Activated CD8-positive, alpha-beta T cell treated with anti-CD3 and anti-CD28 coated beads for 36 hours (primary cell): ENCODE measurements around the gene SDHB. TPM values are rescaled to one million over a fixed set of nuclear protein-coding genes. Genes with fewer than 3 reads are reported as not detected.

Experiments used
- ATAC-seq: fragments of 200-7000 bp; cut with Tn5 transposase; one replicate; pipeline ENCODE4 v1.10.0; 2021; ENCODE audit warnings: mild to moderate bottlenecking, moderate library complexity
- CTCF ChIA-PET: fragments of 350-600 bp; sonication (Branson Sonifier 250); formaldehyde crosslinking; loops from one replicate; lab custom pipeline; 2021; ENCODE audit warnings: antibody characterized with exemption; lab: Charles Lee
- POLR2A ChIA-PET: fragments of 350-600 bp; sonication (Branson Sonifier 250); formaldehyde crosslinking; loops from one replicate; lab custom pipeline; 2021; ENCODE audit warnings: antibody characterized with exemption; lab: Charles Lee
- DNase-seq: peaks from one replicate; pipeline ENCODE4 v3.0.0-alpha.2; 2020
- H3K27ac Mint-ChIP-seq: one replicate; pipeline ENCODE4 v1.8.0; 2021; ENCODE audit warnings: mild to moderate bottlenecking, mixed read lengths
- H3K27me3 Mint-ChIP-seq: one replicate; pipeline ENCODE4 v1.8.0; 2021; ENCODE audit warnings: mixed read lengths
- H3K36me3 Mint-ChIP-seq: one replicate; pipeline ENCODE4 v1.8.0; 2021; ENCODE audit warnings: low read depth, mixed read lengths
- H3K4me1 Mint-ChIP-seq: one replicate; pipeline ENCODE4 v1.8.0; 2021; ENCODE audit warnings: low read depth, mixed read lengths
- H3K4me3 Mint-ChIP-seq: one replicate; pipeline ENCODE4 v1.8.0; 2021; ENCODE audit warnings: mild to moderate bottlenecking, moderate library complexity, mixed read lengths
- H3K9me3 Mint-ChIP-seq: one replicate; pipeline ENCODE4 v1.8.0; 2021; ENCODE audit warnings: mixed read lengths
- CTCF ChIP-seq: fragments of 200-600 bp; IDR thresholded peaks from one replicate; pipeline ENCODE4 v1.8.0; 2022; ENCODE audit warnings: antibody characterized with exemption, mild to moderate bottlenecking
- intact Hi-C: fragments of 100-400 bp; cut with micrococcal nuclease; formaldehyde crosslinking; loops from one replicate; pipeline ENCODE4 v1.10.0; 2022
- total RNA-seq, 2 experiments: library from RNA; stranded (reverse); gene quantifications; one replicate each; pipeline ENCODE4 v1.2.3, GENCODE V29; 2021

The SDHB gene
- total RNA-seq, 2 experiments from 2014 or later, result 135 to 148 TPM

- no peak overlapping the region for H3K4me3 Mint-ChIP-seq
- H3K4me1 Mint-ChIP-seq, result peaks cover 1% of the 10 kb centered on the region
- H3K27me3 Mint-ChIP-seq, result no peaks in the 10 kb centered on the region
- ATAC-seq, result no peak
- no peaks in the 10 kb centered on the region for H3K9me3 Mint-ChIP-seq
- no peak for TF ChIP-seq CTCF
- ChIA-PET CTCF (interaction anchor here (0.9 to 2.1 kb wide), 2 partner anchors 13 to 23 kb away, joined by 3 to 8 read pairs; no protein-coding TSS in a partner anchor), POLR2A (interaction anchor here (0.9 kb wide), 2 partner anchors 13 to 20 kb away, joined by 3 to 4 read pairs; no protein-coding TSS in a partner anchor)
- no peak for DNase-seq
- no peak overlapping the region for H3K27ac Mint-ChIP-seq
- H3K36me3 Mint-ChIP-seq, result peaks cover 6% of the 10 kb centered on the region
- intact Hi-C loops, result no loop called here
Measured at GRCh38 chr1:17032741-17033140, 21.1 kb downstream of the SDHB start.

GRCh38 chr1:17031436-17031835 lies 22.4 kb downstream of the SDHB start:
- Mint-ChIP-seq H3K4me3 (no peak overlapping the region), H3K9me3 (no peaks in the 10 kb centered on the region), H3K4me1 (peaks cover 1% of the 10 kb centered on the region), H3K27me3 (no peaks in the 10 kb centered on the region), H3K36me3 (peaks cover 14% of the 10 kb centered on the region), H3K27ac (no peak overlapping the region)
- ChIA-PET POLR2A (no interaction called here), CTCF (interaction anchor here (1.6 to 2.1 kb wide), 2 partner anchors 14 to 17 kb away, joined by 3 to 8 read pairs; no protein-coding TSS in a partner anchor)
- ATAC-seq (no peak), DNase-seq (no peak)
- no peak for TF ChIP-seq CTCF
- intact Hi-C loops, result no loop called here

DNA sequence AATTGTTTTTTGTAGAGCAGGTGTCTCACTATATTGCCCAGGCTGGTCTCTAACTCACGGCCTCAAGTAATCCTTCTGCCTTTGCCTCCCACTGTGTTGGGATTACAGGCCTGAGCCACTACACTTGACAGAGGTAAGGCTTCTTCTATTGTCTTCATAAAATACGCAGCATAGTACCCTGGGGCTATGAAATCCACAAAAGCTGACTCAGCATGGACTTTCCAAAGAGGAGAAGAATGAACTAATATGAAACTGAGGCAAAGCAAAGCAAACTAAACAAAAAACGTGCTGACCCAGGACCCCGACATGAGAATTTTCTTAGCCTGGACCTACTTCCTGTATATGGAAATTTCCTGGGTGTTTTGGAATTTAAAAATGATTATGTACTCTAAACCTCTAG lies 23.6 kb downstream of the SDHB start:
- no peak overlapping the region for H3K4me3 Mint-ChIP-seq
- H3K4me1 Mint-ChIP-seq, result peaks cover 1% of the 10 kb centered on the region
- no peak for TF ChIP-seq CTCF
- H3K36me3 Mint-ChIP-seq, result peaks cover 14% of the 10 kb centered on the region
- H3K27ac Mint-ChIP-seq, result peak overlapping the region; percentile 11
- CTCF ChIA-PET, result interaction anchor here (1.6 kb wide), 1 partner anchor 18 kb away, joined by 3 read pairs; no protein-coding TSS in a partner anchor
- DNase-seq (no peak), ATAC-seq (no peak)
- intact Hi-C loops, result no loop called here
- POLR2A ChIA-PET, result no interaction called here
- H3K27me3 Mint-ChIP-seq, result no peaks in the 10 kb centered on the region
- no peaks in the 10 kb centered on the region for H3K9me3 Mint-ChIP-seq

- ChIA-PET POLR2A (no interaction called here), CTCF (interaction anchor here (1.6 kb wide), 1 partner anchor 69 kb away, joined by 4 read pairs; no protein-coding TSS in a partner anchor)
- Mint-ChIP-seq H3K4me3 (no peak overlapping the region), H3K4me1 (no peaks in the 10 kb centered on the region), H3K27me3 (no peaks in the 10 kb centered on the region), H3K27ac (no peak overlapping the region), H3K9me3 (no peaks in the 10 kb centered on the region), H3K36me3 (peaks cover 16% of the 10 kb centered on the region)
- intact Hi-C loops, result no loop called here
- no peak for TF ChIP-seq CTCF
- DNase-seq (no peak), ATAC-seq (no peak)
Measured at GRCh38 chr1:17028662-17029188, 25.1 kb downstream of the SDHB start.

- H3K36me3 Mint-ChIP-seq, result peaks cover 16% of the 10 kb centered on the region
- intact Hi-C loops, result no loop called here
- H3K4me3 Mint-ChIP-seq, result no peak overlapping the region
Measured at GRCh38 chr1:17027900-17028299, 25.9 kb downstream of the SDHB start.

More at GRCh38 chr1:17027900-17028299, 25.9 kb downstream of the SDHB start:
- Mint-ChIP-seq H3K27ac (no peak overlapping the region), H3K9me3 (no peaks in the 10 kb centered on the region), H3K4me1 (no peaks in the 10 kb centered on the region), H3K27me3 (no peaks in the 10 kb centered on the region)
- ChIA-PET POLR2A (no interaction called here), CTCF (interaction anchor here (0.9 to 1.6 kb wide), 3 partner anchors 18 to 68 kb away, joined by 3 to 4 read pairs (median 3); no protein-coding TSS in a partner anchor)
- ATAC-seq, result no peak
- no peak for TF ChIP-seq CTCF
- DNase-seq, result no peak
